H9 (cell line): ENCODE results near the gene C21orf58. TPM values are rescaled to one million over a fixed set of nuclear protein-coding genes. Genes with fewer than 3 reads are reported as not detected.

Source experiments
- DNase-seq: peaks from one replicate; pipeline ENCODE4 v3.0.0-alpha.2; 2017
- H2AFZ ChIP-seq: one replicate; pipeline ENCODE4 v1.6.1; 2013; ENCODE audit warnings: mild to moderate bottlenecking, low read length, control low read depth, moderate library complexity
- H2AK5ac ChIP-seq: 2 replicates; pipeline ENCODE4 v1.6.1; 2013; ENCODE audit warnings: low read length, control low read depth, mixed read lengths; ENCODE audit not compliant: insufficient read length
- H2BK120ac ChIP-seq: one replicate; pipeline ENCODE4 v1.6.1; 2013; ENCODE audit warnings: low read depth, mild to moderate bottlenecking, low read length, control low read depth, inconsistent platforms; ENCODE audit not compliant: poor library complexity, severe bottlenecking
- H2BK12ac ChIP-seq: 2 replicates; pipeline ENCODE4 v1.6.1; 2013; ENCODE audit warnings: low read length, control low read depth, mixed read lengths, low read depth; ENCODE audit not compliant: insufficient read length
- H2BK15ac ChIP-seq: 2 replicates; pipeline ENCODE4 v1.6.1; 2013; ENCODE audit warnings: low read depth, low read length, control low read depth
- H2BK20ac ChIP-seq: one replicate; pipeline ENCODE4 v1.6.1; 2013; ENCODE audit warnings: low read depth, mild to moderate bottlenecking, low read length, control low read depth, inconsistent platforms; ENCODE audit not compliant: poor library complexity, severe bottlenecking
- H2BK5ac ChIP-seq: 2 replicates; pipeline ENCODE4 v1.6.1; 2013; ENCODE audit warnings: low read length, control low read depth, mixed read lengths; ENCODE audit not compliant: insufficient read length
- H3K14ac ChIP-seq: 2 replicates; pipeline ENCODE4 v1.6.1; 2013; ENCODE audit warnings: low read length, control low read depth; ENCODE audit not compliant: insufficient read depth
- H3K18ac ChIP-seq: 2 replicates; pipeline ENCODE4 v1.6.1; 2013; ENCODE audit warnings: low read depth, mild to moderate bottlenecking, mixed read lengths, low read length, control low read depth; ENCODE audit not compliant: insufficient read length
- H3K23ac ChIP-seq: 2 replicates; pipeline ENCODE4 v1.6.1; 2013; ENCODE audit warnings: low read length, control low read depth, mixed read lengths, low read depth; ENCODE audit not compliant: insufficient read length
- H3K23me2 ChIP-seq: 2 replicates; pipeline ENCODE4 v1.6.1; 2013; ENCODE audit warnings: low read depth, mild to moderate bottlenecking, mixed read lengths, low read length, control low read depth; ENCODE audit not compliant: insufficient read length, poor library complexity, severe bottlenecking
- H3K27ac ChIP-seq: 2 replicates; pipeline ENCODE4 v1.5.1; 2013; ENCODE audit warnings: low read length, control low read depth, mixed read lengths, low read depth; ENCODE audit not compliant: insufficient read length
- H3K27me3 ChIP-seq: 2 replicates; pipeline ENCODE4 v1.6.1; 2013; ENCODE audit warnings: low read length, control low read depth, inconsistent platforms; ENCODE audit not compliant: insufficient read depth
- H3K4ac ChIP-seq: 2 replicates; pipeline ENCODE4 v1.6.1; 2013; ENCODE audit warnings: low read depth, mild to moderate bottlenecking, control low read depth, inconsistent platforms, low read length, moderate library complexity
- H3K4me1 ChIP-seq: 2 replicates; pipeline ENCODE4 v1.6.1; 2013; ENCODE audit warnings: low read length, control low read depth, inconsistent platforms; ENCODE audit not compliant: insufficient read depth
- H3K4me2 ChIP-seq: 2 replicates; pipeline ENCODE4 v1.6.1; 2013; ENCODE audit warnings: low read length, control low read depth, mixed read lengths; ENCODE audit not compliant: insufficient read length, insufficient read depth
- H3K56ac ChIP-seq: 2 replicates; pipeline ENCODE4 v1.6.1; 2013; ENCODE audit warnings: low read depth, mild to moderate bottlenecking, mixed read lengths, low read length, control low read depth; ENCODE audit not compliant: insufficient read length
- H3K79me1 ChIP-seq: 2 replicates; pipeline ENCODE4 v1.6.1; 2013; ENCODE audit warnings: low read depth, mild to moderate bottlenecking, moderate library complexity, low read length, control low read depth, inconsistent platforms; ENCODE audit not compliant: insufficient read depth, poor library complexity, severe bottlenecking
- H3K79me2 ChIP-seq: 2 replicates; pipeline ENCODE4 v1.6.1; 2013; ENCODE audit warnings: low read length, control low read depth, inconsistent platforms; ENCODE audit not compliant: insufficient read depth
- H3K9ac ChIP-seq: 2 replicates; pipeline ENCODE4 v1.6.1; 2013; ENCODE audit warnings: low read length, control low read depth, mixed read lengths; ENCODE audit not compliant: insufficient read length; ENCODE audit errors: extremely low read depth
- H3K9me3 ChIP-seq: one replicate; pipeline ENCODE4 v1.6.1; 2013; ENCODE audit warnings: low read depth, low read length, inconsistent platforms; ENCODE audit not compliant: control insufficient read depth
- H3T11ph ChIP-seq: one replicate; pipeline ENCODE4 v1.6.1; 2013; ENCODE audit warnings: mild to moderate bottlenecking, low read length, control low read depth, inconsistent platforms
- H4K20me1 ChIP-seq: one replicate; pipeline ENCODE4 v1.6.1; 2013; ENCODE audit not compliant: control insufficient read depth, insufficient read length, insufficient read depth
- H4K5ac ChIP-seq: 2 replicates; pipeline ENCODE4 v1.6.1; 2013; ENCODE audit warnings: low read depth, mild to moderate bottlenecking, mixed read lengths, low read length, control low read depth; ENCODE audit not compliant: insufficient read length
- H4K8ac ChIP-seq: replicated peaks from 2 replicates; pipeline ENCODE4 v1.6.1; 2013; ENCODE audit warnings: low read length, control low read depth, mixed read lengths, low read depth; ENCODE audit not compliant: insufficient read length
- H4K91ac ChIP-seq: 2 replicates; pipeline ENCODE4 v1.6.1; 2013; ENCODE audit warnings: low read depth, mild to moderate bottlenecking, moderate library complexity, mixed read lengths, low read length, control low read depth; ENCODE audit not compliant: insufficient read length
- H3K27ac Mint-ChIP-seq, 3 experiments: 2 replicates in 2 of 3; 3 replicates in 1 of 3; pipeline ENCODE4 v1.8.0; 2020 to 2021; ENCODE audit warnings: mixed read lengths in 3 of 3, mild to moderate bottlenecking in 1 of 3, moderate library complexity in 1 of 3
- H3K27me3 Mint-ChIP-seq: 2 replicates; pipeline ENCODE4 v1.8.0; 2021; ENCODE audit warnings: low read depth, mild to moderate bottlenecking, moderate library complexity, mixed read lengths
- H3K36me3 Mint-ChIP-seq, 3 experiments: 2 replicates in 2 of 3; 3 replicates in 1 of 3; pipeline ENCODE4 v1.8.0; 2020 to 2021; ENCODE audit warnings: low read depth in 3 of 3, mixed read lengths in 3 of 3; ENCODE audit not compliant: insufficient read depth in 1 of 3
- H3K4me1 Mint-ChIP-seq, 2 experiments: 2 replicates each; pipeline ENCODE4 v1.8.0; 2020; ENCODE audit warnings: mixed read lengths in 2 of 2
- H3K4me3 Mint-ChIP-seq, 2 experiments: 2 replicates in 1 of 2; 3 replicates in 1 of 2; pipeline ENCODE4 v1.8.0; 2020 to 2021; ENCODE audit warnings: mild to moderate bottlenecking in 2 of 2, mixed read lengths in 2 of 2, moderate library complexity in 1 of 2
- H3K9me3 Mint-ChIP-seq, 2 experiments: 2 replicates in 1 of 2; 3 replicates in 1 of 2; pipeline ENCODE4 v1.8.0; 2020; ENCODE audit warnings: mild to moderate bottlenecking in 2 of 2, mixed read lengths in 2 of 2, moderate library complexity in 1 of 2
- WGBS: extraction: QIAGEN DNeasy Blood & Tissue Kit; methylation state at CpG from one replicate; pipeline ENCODE4 v1.1.7; 2013; ENCODE audit warnings: missing lambda C conversion rate, low lambda C conversion rate, mixed read lengths; ENCODE audit not compliant: insufficient read length; ENCODE audit errors: extremely low coverage; 5-methylcytosine and 5-hydroxymethylcytosine counted together
- total RNA-seq: library from RNA; stranded (reverse); gene quantifications from 2 replicates; pipeline ENCODE4 v1.2.1, GENCODE V29; 2021
- TF ChIP-seq, protein P1 (sequence below): fragments of 200-600 bp; sonication (generic); conservative IDR thresholded peaks from 3 replicates; pipeline ENCODE4 v1.8.0; 2021; ENCODE audit warnings: antibody characterized with exemption, mild to moderate bottlenecking

The C21orf58 gene
- total RNA-seq, 1 experiment from 2014 or later, result 17.2 TPM

DNA sequence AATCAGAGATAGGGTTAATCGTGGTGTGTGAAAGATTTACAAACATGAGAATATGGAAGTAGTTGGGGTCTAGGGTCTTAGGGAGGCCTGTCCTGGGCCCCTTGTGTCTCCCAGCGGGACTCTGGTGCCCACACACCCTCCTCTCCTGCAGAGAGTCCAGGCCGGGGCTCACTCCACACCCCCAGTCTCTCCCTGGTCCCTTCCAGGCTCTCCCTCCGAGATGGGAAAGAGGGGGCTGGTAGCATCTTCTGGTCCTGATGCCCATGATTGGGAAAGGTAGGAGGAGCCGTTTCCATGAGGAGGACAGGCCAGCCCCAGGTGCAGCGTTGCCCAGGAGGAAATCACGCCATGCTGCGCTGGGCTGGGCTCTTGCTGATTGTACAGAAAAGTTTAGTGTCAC is 26.9 kb upstream of the C21orf58 start:
- H3K9ac ChIP-seq, result no peak overlapping the region
- no peak overlapping the region for H2BK5ac ChIP-seq
- H3T11ph ChIP-seq, result no peak overlapping the region
- H3K4me1 ChIP-seq, result no peaks in the 10 kb centered on the region
- no peak overlapping the region for H2BK15ac ChIP-seq
- no peaks in the 10 kb centered on the region for H3K79me1 ChIP-seq
- no peaks in the 10 kb centered on the region for H3K9me3 ChIP-seq
- no peak overlapping the region for H3K18ac ChIP-seq
- Mint-ChIP-seq H3K4me3 (no peak overlapping the region), H3K27ac (no peak overlapping the region; a peak in 1 of 7 replicates), H3K4me1 (no peaks in the 10 kb centered on the region), H3K27me3 (no peaks in the 10 kb centered on the region), H3K36me3 (peaks cover 32 to 82% (median 79%) of the 10 kb centered on the region in 3 experiments; a peak in 6 of 7 replicates), H3K9me3 (no peaks in the 10 kb centered on the region)
- no peak overlapping the region for H2BK120ac ChIP-seq
- H2AFZ ChIP-seq, result no peak overlapping the region
- H3K4ac ChIP-seq, result no peak overlapping the region
- H3K27ac ChIP-seq, result no peak overlapping the region
- no peak for DNase-seq
- no peaks in the 10 kb centered on the region for H3K79me2 ChIP-seq
- H3K23ac ChIP-seq, result no peak overlapping the region
- H3K4me2 ChIP-seq, result no peak overlapping the region
- no peak overlapping the region for H3K14ac ChIP-seq
- H4K91ac ChIP-seq, result no peak overlapping the region
- no CpG with 5 or more reads among the region's 8 CpGs for WGBS
- H2BK12ac ChIP-seq, result no peak overlapping the region
- no peak overlapping the region for H4K5ac ChIP-seq
- no peak overlapping the region for H4K8ac ChIP-seq
- no peak overlapping the region for H2BK20ac ChIP-seq
- H3K27me3 ChIP-seq, result no peaks in the 10 kb centered on the region
- H2AK5ac ChIP-seq, result no peak overlapping the region
- no peaks in the 10 kb centered on the region for H4K20me1 ChIP-seq
- TF ChIP-seq, protein P1, sequence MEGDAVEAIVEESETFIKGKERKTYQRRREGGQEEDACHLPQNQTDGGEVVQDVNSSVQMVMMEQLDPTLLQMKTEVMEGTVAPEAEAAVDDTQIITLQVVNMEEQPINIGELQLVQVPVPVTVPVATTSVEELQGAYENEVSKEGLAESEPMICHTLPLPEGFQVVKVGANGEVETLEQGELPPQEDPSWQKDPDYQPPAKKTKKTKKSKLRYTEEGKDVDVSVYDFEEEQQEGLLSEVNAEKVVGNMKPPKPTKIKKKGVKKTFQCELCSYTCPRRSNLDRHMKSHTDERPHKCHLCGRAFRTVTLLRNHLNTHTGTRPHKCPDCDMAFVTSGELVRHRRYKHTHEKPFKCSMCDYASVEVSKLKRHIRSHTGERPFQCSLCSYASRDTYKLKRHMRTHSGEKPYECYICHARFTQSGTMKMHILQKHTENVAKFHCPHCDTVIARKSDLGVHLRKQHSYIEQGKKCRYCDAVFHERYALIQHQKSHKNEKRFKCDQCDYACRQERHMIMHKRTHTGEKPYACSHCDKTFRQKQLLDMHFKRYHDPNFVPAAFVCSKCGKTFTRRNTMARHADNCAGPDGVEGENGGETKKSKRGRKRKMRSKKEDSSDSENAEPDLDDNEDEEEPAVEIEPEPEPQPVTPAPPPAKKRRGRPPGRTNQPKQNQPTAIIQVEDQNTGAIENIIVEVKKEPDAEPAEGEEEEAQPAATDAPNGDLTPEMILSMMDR, result no peak
- no peak overlapping the region for H3K56ac ChIP-seq
- H3K23me2 ChIP-seq, result no peaks in the 10 kb centered on the region
